K562 (cell line): ENCODE measurements around the gene YWHAB. TPM values are rescaled to one million over a fixed set of nuclear protein-coding genes. Genes with fewer than 3 reads are reported as not detected.

Experiments
- ATAC-seq: fragments of 200-7000 bp; cut with Tn5 transposase; 3 replicates; pipeline ENCODE4 v1.9.1; 2020; ENCODE audit warnings: moderate library complexity
- BruUV-seq: library from RNA; stranded (reverse); fragments of 400-500 nt; replicated peaks from 2 replicates; lab custom pipeline; 2021; lab: Mats Ljungman, UMichigan
- CTCF ChIA-PET: fragments of 300-600 bp; formaldehyde crosslinking; extraction: SDS; loops from one replicate; lab custom pipeline; 2021; ENCODE audit warnings: low intra/inter-chr PET ratio; lab: Yijun Ruan, JAX
- POLR2A ChIA-PET: fragments of 300-600, 350-650 bp; sonication (Branson Sonifier 250); formaldehyde crosslinking; extraction: SDS; loops from one replicate; lab custom pipeline; 2021; ENCODE audit warnings: antibody characterized with exemption, inconsistent platforms; lab: Yijun Ruan, JAX
- DNase-seq, 4 experiments: peaks; one replicate each; pipeline versions ENCODE4 v3.0.0 to v3.0.0-alpha.2; 2011 to 2018; ENCODE audit warnings: low spot score in 3 of 4, mixed read lengths in 3 of 4; ENCODE audit errors: extremely low read depth in 1 of 4
- FAIRE-seq: peaks from 2 replicates; lab custom pipeline; 2011; peaks lifted over from hg19 to GRCh38; lab: Jason Lieb, UNC
- H2AFZ ChIP-seq: 2 replicates; pipeline ENCODE4 v1.6.0; 2011; ENCODE audit warnings: low read depth, low read length, control low read depth, inconsistent platforms
- H3K27ac ChIP-seq: fragments of 200-600 bp; 3 replicates; pipeline ENCODE4 v1.8.0; 2011; ENCODE audit warnings: low read depth, mild to moderate bottlenecking, control low read depth, inconsistent platforms, low read length, moderate library complexity, mixed read lengths; ENCODE audit errors: extremely low read depth
- H3K27me3 ChIP-seq, 2 experiments: fragments of 300-600 bp in 1 of 2; 2 replicates in 1 of 2; 3 replicates in 1 of 2; pipeline versions ENCODE4 v1.6.0 to v1.8.0; 2011; ENCODE audit warnings: inconsistent platforms in 2 of 2, low read length in 2 of 2, mild to moderate bottlenecking in 1 of 2, mixed read lengths in 1 of 2, moderate library complexity in 1 of 2; ENCODE audit not compliant: control insufficient read depth in 2 of 2, insufficient read depth in 2 of 2
- H3K36me3 ChIP-seq: fragments of 300-600 bp; 3 replicates; pipeline ENCODE4 v1.8.0; 2011; ENCODE audit warnings: mild to moderate bottlenecking, low read length, inconsistent platforms; ENCODE audit not compliant: control insufficient read depth, insufficient read depth
- H3K4me1 ChIP-seq, 2 experiments: fragments of 200-600 bp in 1 of 2; replicated peaks in 1 of 2; 2 replicates in 1 of 2; 3 replicates in 1 of 2; pipeline versions ENCODE4 v1.5.1 to v1.8.0; 2011; ENCODE audit warnings: inconsistent platforms in 2 of 2, low read length in 2 of 2, mild to moderate bottlenecking in 1 of 2, mixed read lengths in 1 of 2, moderate library complexity in 1 of 2; ENCODE audit not compliant: control insufficient read depth in 2 of 2, insufficient read depth in 2 of 2
- H3K4me2 ChIP-seq: 2 replicates; pipeline ENCODE4 v1.6.1; 2011; ENCODE audit warnings: low read length, control low read depth, inconsistent platforms, mixed read lengths; ENCODE audit not compliant: insufficient read depth
- H3K4me3 ChIP-seq: fragments of 200-600 bp; sonication (generic), shearing (Covaris generic); 2 replicates; pipeline ENCODE4 v1.5.1; 2016; ENCODE audit warnings: control low read depth, inconsistent platforms
- H3K79me2 ChIP-seq: fragments of 200-600 bp; 3 replicates; pipeline ENCODE4 v1.8.0; 2011; ENCODE audit warnings: low read length, inconsistent platforms; ENCODE audit not compliant: control insufficient read depth, insufficient read depth
- H3K9ac ChIP-seq, 2 experiments: 2 replicates each; pipeline versions ENCODE4 v1.6.0 to v1.6.1; 2011; ENCODE audit warnings: low read depth in 2 of 2, low read length in 2 of 2, control low read depth in 1 of 2, inconsistent platforms in 1 of 2, mild to moderate bottlenecking in 1 of 2, mixed read lengths in 1 of 2; ENCODE audit not compliant: insufficient read depth in 1 of 2
- H3K9me1 ChIP-seq: one replicate; pipeline ENCODE4 v1.6.0; 2011; ENCODE audit warnings: inconsistent platforms, mild to moderate bottlenecking, low read length, moderate library complexity; ENCODE audit not compliant: control insufficient read depth, insufficient read depth
- H3K9me3 ChIP-seq: replicated peaks from 2 replicates; pipeline ENCODE4 v1.5.1; 2011; ENCODE audit warnings: low read depth, low read length, inconsistent platforms; ENCODE audit not compliant: control insufficient read depth, insufficient read depth
- H4K20me1 ChIP-seq: replicated peaks from 2 replicates; pipeline ENCODE4 v1.6.1; 2011; ENCODE audit warnings: low read length, inconsistent platforms, mixed read lengths; ENCODE audit not compliant: control insufficient read depth, insufficient read depth
- HLTF ChIP-seq: fragments of 450-650 bp; IDR thresholded peaks from 2 replicates; pipeline ENCODE4 v1.6.1; 2016
- RBM22 ChIP-seq: fragments of 200-400 bp; formaldehyde crosslinking; IDR thresholded peaks from 2 replicates; pipeline ENCODE4 v1.6.1; 2018; ENCODE audit warnings: low read length, low read depth; ENCODE audit not compliant: poor library complexity, severe bottlenecking
- YBX1 ChIP-seq: fragments of 450-650 bp; IDR thresholded peaks from 2 replicates; pipeline ENCODE4 v1.7.1; 2016; ENCODE audit warnings: mild to moderate bottlenecking
- ZFP30 ChIP-seq: fragments of 250-450 bp; sonication (Bioruptor Pico); IDR thresholded peaks from 2 replicates; pipeline ENCODE4 v1.8.0; 2022; ENCODE audit warnings: moderate library complexity, mild to moderate bottlenecking, inconsistent platforms, borderline replicate concordance
- WGBS: fragments of 100-300 bp; shearing (Covaris generic); methylation state at CpG from one replicate; pipeline ENCODE4 v1.1.6; 2016; ENCODE audit warnings: low coverage, mixed read lengths; ENCODE audit not compliant: insufficient coverage; ENCODE audit errors: missing lambda C conversion rate; 5-methylcytosine and 5-hydroxymethylcytosine counted together
- in situ Hi-C: fragments of 300-500 bp; cut with MboI; formaldehyde crosslinking; loops from 4 replicates; pipeline ENCODE4 v1.15.0; 2018; ENCODE audit warnings: inconsistent platforms, mixed read lengths
- intact Hi-C: fragments of 100-400 bp; cut with micrococcal nuclease; formaldehyde crosslinking; loops from 2 replicates; pipeline ENCODE4 v1.14.2; 2022
- polyA plus RNA-seq, 8 experiments: library from polyadenylated mRNA; depleted of rRNA in 4 of 8; stranded (reverse) in 5 of 8; unstranded in 3 of 8; fragments of >200 nt; fragmentation: Nextera tagmentation in 2 of 8; fragmentation: Illumina TruSeq in 1 of 8; extraction: Ambion mirVana in 2 of 8; extraction: Trizol in 1 of 8; gene quantifications; 2 replicates each; pipeline versions ENCODE4 v1.2.1 to v1.2.3, GENCODE V29; 2011 to 2014; ENCODE audit warnings: inconsistent platforms in 1 of 8, missing spikeins in 1 of 8
- total RNA-seq, 7 experiments: library from RNA; depleted of rRNA in 6 of 7; stranded (reverse); fragments of >200 nt in 6 of 7; fragmentation: Illumina TruSeq in 2 of 7; extraction: Trizol in 2 of 7; gene quantifications; 2 replicates each; pipeline versions ENCODE4 v1.2.1 to v1.2.3, GENCODE V29; 2011 to 2021; ENCODE audit warnings: low replicate concordance in 1 of 7
- TF ChIP-seq, protein P1 (sequence below): fragments of 200-400 bp; formaldehyde crosslinking; IDR thresholded peaks from 2 replicates; pipeline ENCODE4 v1.6.1; 2017; ENCODE audit warnings: mild to moderate bottlenecking, low read depth, low read length, moderate library complexity
- TF ChIP-seq, protein P2 (sequence below), 3 experiments: fragments of 200-800 bp in 1 of 3; fragments of 250-450 bp in 1 of 3; fragments of 450-650 bp in 1 of 3; sonication (Bioruptor Pico) in 1 of 3; sonication (Bioruptor generic) in 1 of 3; formaldehyde crosslinking in 1 of 3; IDR thresholded peaks; 2 replicates each; pipeline versions ENCODE4 v1.6.1 to v1.8.0; 2016 to 2022; ENCODE audit warnings: mild to moderate bottlenecking in 2 of 3, missing genetic modification characterization in 2 of 3, missing compliant biosample characterization in 1 of 3, moderate library complexity in 1 of 3
- TF ChIP-seq, protein P3 (sequence below): sonication (generic); formaldehyde crosslinking; IDR thresholded peaks from 2 replicates; pipeline ENCODE4 v1.8.0; 2023; ENCODE audit warnings: missing genetic modification reagents, mild to moderate bottlenecking, borderline replicate concordance

The YWHAB gene
- total and polyA plus RNA-seq, 9 of the 15 experiments (the other 6 are each of a cell fraction or from before 2014, with no cell fraction given) = 60.6 to 185 (median 96.1) TPM

DNA sequence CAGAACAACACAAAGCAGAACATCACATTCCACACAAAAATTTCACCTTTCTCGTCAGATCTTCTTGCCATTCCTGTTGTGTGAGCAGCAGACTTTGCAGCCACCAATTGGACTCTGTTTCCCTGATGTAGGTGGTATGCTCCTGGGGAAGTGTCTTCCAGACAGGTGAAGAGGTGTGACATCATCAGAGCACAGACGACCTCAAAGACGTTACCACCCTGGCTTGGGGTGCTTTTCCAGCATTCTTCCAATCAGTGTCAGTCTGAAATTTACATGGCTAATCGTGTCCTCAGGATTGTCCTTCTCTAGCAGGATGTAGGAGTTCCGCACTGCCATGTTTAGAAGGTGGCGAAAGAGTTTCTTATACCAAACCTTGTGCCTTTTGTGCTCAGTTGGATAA is 43.5 kb upstream of the YWHAB start (continued):
- TF ChIP-seq, protein P1, sequence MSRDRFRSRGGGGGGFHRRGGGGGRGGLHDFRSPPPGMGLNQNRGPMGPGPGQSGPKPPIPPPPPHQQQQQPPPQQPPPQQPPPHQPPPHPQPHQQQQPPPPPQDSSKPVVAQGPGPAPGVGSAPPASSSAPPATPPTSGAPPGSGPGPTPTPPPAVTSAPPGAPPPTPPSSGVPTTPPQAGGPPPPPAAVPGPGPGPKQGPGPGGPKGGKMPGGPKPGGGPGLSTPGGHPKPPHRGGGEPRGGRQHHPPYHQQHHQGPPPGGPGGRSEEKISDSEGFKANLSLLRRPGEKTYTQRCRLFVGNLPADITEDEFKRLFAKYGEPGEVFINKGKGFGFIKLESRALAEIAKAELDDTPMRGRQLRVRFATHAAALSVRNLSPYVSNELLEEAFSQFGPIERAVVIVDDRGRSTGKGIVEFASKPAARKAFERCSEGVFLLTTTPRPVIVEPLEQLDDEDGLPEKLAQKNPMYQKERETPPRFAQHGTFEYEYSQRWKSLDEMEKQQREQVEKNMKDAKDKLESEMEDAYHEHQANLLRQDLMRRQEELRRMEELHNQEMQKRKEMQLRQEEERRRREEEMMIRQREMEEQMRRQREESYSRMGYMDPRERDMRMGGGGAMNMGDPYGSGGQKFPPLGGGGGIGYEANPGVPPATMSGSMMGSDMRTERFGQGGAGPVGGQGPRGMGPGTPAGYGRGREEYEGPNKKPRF = no peak

DNA sequence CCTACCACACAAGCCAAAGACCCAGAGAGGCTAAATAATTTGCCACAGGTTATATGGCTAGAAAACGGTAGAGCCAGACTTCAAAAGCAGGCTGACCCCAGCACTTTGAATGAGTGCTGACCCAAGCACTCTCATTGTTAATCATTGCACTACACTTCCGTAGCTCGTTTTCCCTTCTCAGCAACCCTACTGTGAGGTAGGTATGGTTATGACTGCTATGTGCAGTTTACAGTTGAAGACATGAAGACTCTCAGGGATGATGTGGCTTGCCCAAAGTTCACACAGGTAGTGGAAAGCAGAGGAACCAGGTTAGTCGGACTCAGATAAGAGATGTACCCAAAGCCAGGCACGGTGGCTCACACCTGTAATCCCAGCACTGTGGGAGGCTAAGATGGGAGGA is 41.6 kb upstream of the YWHAB start:
- intact Hi-C loops = no loop called here
- Histone ChIP-seq H3K9me1 (no peaks in the 10 kb centered on the region), H3K9ac (no peak overlapping the region), H4K20me1 (no peaks in the 10 kb centered on the region), H3K4me3 (no peak overlapping the region), H3K4me2 (no peak overlapping the region), H3K79me2 (no peaks in the 10 kb centered on the region), H3K36me3 (no peaks in the 10 kb centered on the region), H3K27ac (no peak overlapping the region), H3K27me3 (peaks cover 23 to 40% of the 10 kb centered on the region in 2 experiments; a peak in 4 of 5 replicates), H3K9me3 (no peaks in the 10 kb centered on the region), H2AFZ (no peak overlapping the region), H3K4me1 (no peaks in the 10 kb centered on the region)
- FAIRE-seq (no peak), DNase-seq (no peak), ATAC-seq (no peak)
- in situ Hi-C loops = no loop called here
- ChIA-PET POLR2A (no interaction called here), CTCF (no interaction called here)
- BruUV-seq = no TSS peak
- WGBS = 1% methylated on average over 5 of the region's 5 CpGs
- no peak for TF ChIP-seq YBX1
- TF ChIP-seq RBM22 = no peak
- no peak for TF ChIP-seq ZFP30 (CRISPR knock-in tag)
- TF ChIP-seq, protein P2, sequence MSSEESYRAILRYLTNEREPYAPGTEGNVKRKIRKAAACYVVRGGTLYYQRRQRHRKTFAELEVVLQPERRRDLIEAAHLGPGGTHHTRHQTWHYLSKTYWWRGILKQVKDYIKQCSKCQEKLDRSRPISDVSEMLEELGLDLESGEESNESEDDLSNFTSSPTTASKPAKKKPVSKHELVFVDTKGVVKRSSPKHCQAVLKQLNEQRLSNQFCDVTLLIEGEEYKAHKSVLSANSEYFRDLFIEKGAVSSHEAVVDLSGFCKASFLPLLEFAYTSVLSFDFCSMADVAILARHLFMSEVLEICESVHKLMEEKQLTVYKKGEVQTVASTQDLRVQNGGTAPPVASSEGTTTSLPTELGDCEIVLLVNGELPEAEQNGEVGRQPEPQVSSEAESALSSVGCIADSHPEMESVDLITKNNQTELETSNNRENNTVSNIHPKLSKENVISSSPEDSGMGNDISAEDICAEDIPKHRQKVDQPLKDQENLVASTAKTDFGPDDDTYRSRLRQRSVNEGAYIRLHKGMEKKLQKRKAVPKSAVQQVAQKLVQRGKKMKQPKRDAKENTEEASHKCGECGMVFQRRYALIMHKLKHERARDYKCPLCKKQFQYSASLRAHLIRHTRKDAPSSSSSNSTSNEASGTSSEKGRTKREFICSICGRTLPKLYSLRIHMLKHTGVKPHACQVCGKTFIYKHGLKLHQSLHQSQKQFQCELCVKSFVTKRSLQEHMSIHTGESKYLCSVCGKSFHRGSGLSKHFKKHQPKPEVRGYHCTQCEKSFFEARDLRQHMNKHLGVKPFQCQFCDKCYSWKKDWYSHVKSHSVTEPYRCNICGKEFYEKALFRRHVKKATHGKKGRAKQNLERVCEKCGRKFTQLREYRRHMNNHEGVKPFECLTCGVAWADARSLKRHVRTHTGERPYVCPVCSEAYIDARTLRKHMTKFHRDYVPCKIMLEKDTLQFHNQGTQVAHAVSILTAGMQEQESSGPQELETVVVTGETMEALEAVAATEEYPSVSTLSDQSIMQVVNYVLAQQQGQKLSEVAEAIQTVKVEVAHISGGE (CRISPR knock-in tag; IDR thresholded peaks at IDR 0.05) = no peak
- TF ChIP-seq, protein P3, sequence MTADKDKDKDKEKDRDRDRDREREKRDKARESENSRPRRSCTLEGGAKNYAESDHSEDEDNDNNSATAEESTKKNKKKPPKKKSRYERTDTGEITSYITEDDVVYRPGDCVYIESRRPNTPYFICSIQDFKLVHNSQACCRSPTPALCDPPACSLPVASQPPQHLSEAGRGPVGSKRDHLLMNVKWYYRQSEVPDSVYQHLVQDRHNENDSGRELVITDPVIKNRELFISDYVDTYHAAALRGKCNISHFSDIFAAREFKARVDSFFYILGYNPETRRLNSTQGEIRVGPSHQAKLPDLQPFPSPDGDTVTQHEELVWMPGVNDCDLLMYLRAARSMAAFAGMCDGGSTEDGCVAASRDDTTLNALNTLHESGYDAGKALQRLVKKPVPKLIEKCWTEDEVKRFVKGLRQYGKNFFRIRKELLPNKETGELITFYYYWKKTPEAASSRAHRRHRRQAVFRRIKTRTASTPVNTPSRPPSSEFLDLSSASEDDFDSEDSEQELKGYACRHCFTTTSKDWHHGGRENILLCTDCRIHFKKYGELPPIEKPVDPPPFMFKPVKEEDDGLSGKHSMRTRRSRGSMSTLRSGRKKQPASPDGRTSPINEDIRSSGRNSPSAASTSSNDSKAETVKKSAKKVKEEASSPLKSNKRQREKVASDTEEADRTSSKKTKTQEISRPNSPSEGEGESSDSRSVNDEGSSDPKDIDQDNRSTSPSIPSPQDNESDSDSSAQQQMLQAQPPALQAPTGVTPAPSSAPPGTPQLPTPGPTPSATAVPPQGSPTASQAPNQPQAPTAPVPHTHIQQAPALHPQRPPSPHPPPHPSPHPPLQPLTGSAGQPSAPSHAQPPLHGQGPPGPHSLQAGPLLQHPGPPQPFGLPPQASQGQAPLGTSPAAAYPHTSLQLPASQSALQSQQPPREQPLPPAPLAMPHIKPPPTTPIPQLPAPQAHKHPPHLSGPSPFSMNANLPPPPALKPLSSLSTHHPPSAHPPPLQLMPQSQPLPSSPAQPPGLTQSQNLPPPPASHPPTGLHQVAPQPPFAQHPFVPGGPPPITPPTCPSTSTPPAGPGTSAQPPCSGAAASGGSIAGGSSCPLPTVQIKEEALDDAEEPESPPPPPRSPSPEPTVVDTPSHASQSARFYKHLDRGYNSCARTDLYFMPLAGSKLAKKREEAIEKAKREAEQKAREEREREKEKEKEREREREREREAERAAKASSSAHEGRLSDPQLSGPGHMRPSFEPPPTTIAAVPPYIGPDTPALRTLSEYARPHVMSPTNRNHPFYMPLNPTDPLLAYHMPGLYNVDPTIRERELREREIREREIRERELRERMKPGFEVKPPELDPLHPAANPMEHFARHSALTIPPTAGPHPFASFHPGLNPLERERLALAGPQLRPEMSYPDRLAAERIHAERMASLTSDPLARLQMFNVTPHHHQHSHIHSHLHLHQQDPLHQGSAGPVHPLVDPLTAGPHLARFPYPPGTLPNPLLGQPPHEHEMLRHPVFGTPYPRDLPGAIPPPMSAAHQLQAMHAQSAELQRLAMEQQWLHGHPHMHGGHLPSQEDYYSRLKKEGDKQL (CRISPR knock-in tag) = no peak
- no peak for TF ChIP-seq HLTF
